Measurements from ENCODE around the gene PTPN4. TPM values are rescaled to one million over a fixed set of nuclear protein-coding genes. Genes with fewer than 3 reads are reported as not detected.

PTPN4 gene
- total and polyA plus RNA-seq, 2 of the 8 experiments (the other 6 are each of a cell fraction or from before 2014, with no cell fraction given), result 28.5 to 105 TPM

GRCh38 chr2:119788752-119789151, 29.0 kb downstream of the PTPN4 start (continued):
- TF ChIP-seq GTF2F1 (IDR thresholded peaks at IDR 0.05; ENCODE audit: borderline replicate concordance, low read depth, low read length) (no peak), POLR2AphosphoS5 (IDR thresholded peaks at IDR 0.05; ENCODE audit: low read depth, low read length) (no peak), BRCA1 (IDR thresholded peaks at IDR 0.05; ENCODE audit: low read depth, low read length) (no peak), SAP30 (IDR thresholded peaks at IDR 0.05; ENCODE audit: insufficient read depth, insufficient replicate concordance, low read length) (no peak), POU5F1 (IDR thresholded peaks at IDR 0.05; ENCODE audit: low read depth, low read length) (no peak), SIRT6 (IDR thresholded peaks at IDR 0.05; ENCODE audit: low read length) (no peak), SUZ12 (IDR thresholded peaks at IDR 0.05; ENCODE audit: low read length) (no peak), HDAC6 (IDR thresholded peaks at IDR 0.05; ENCODE audit: low read depth, low read length) (no peak)

Data from H1 (cell line).